GM12878 (cell line): Measurements from ENCODE around the gene OAF. TPM values are rescaled to one million over a fixed set of nuclear protein-coding genes. Genes with fewer than 3 reads are reported as not detected.

Experiments
- ATAC-seq: fragments of 200-7000 bp; cut with Tn5 transposase; 3 replicates; pipeline ENCODE4 v1.9.1; 2020; ENCODE audit warnings: mild to moderate bottlenecking, moderate library complexity
- BruUV-seq: library from RNA; stranded (reverse); fragments of 400-500 nt; replicated peaks from 2 replicates; lab custom pipeline; 2021; lab: Mats Ljungman, UMichigan
- CTCF ChIA-PET: fragments of 300-600 bp; sonication (Branson Sonifier 250); formaldehyde crosslinking; extraction: SDS; loops from one replicate; lab custom pipeline; 2021; ENCODE audit warnings: inconsistent platforms; lab: Yijun Ruan, JAX
- POLR2A ChIA-PET: fragments of 350-600 bp; formaldehyde crosslinking; extraction: SDS; loops from one replicate; lab custom pipeline; 2021; ENCODE audit warnings: inconsistent platforms; lab: Charles Lee
- RAD21 ChIA-PET: fragments of 300-600 bp; sonication (Branson Sonifier 250); formaldehyde crosslinking; loops from one replicate; lab custom pipeline; 2023; ENCODE audit warnings: antibody characterized with exemption; ENCODE audit not compliant: unreplicated experiment; lab: Charles Lee
- SMC1A ChIA-PET: fragments of 300-600 bp; sonication (Branson Sonifier 250); formaldehyde crosslinking; loops from one replicate; lab custom pipeline; 2023; ENCODE audit not compliant: unreplicated experiment, uncharacterized antibody; lab: Charles Lee
- DNase-seq: peaks from one replicate; pipeline ENCODE4 v3.0.0-alpha.2; 2011; ENCODE audit warnings: low read depth, low spot score
- FAIRE-seq: peaks from 3 replicates; lab custom pipeline; 2011; peaks lifted over from hg19 to GRCh38; lab: Jason Lieb, UNC
- H2AFZ ChIP-seq: 2 replicates; pipeline ENCODE4 v1.6.0; 2011; ENCODE audit warnings: low read depth, low read length, control low read depth; ENCODE audit not compliant: control insufficient read depth
- H3K27ac ChIP-seq: 2 replicates; pipeline ENCODE4 v1.5.1; 2011; ENCODE audit warnings: control low read depth; ENCODE audit not compliant: control insufficient read depth, insufficient read depth
- H3K27me3 ChIP-seq, 2 experiments: replicated peaks in 1 of 2; 2 replicates each; pipeline versions ENCODE4 v1.6.0 to v1.6.1; 2011; ENCODE audit warnings: low read length in 1 of 2; ENCODE audit not compliant: control insufficient read depth in 2 of 2, insufficient read depth in 2 of 2
- H3K36me3 ChIP-seq, 2 experiments: 2 replicates each; pipeline ENCODE4 v1.5.1; 2011; ENCODE audit warnings: low read length in 1 of 2; ENCODE audit not compliant: control insufficient read depth in 2 of 2, insufficient read depth in 2 of 2
- H3K4me1 ChIP-seq: 2 replicates; pipeline ENCODE4 v1.6.1; 2011; ENCODE audit warnings: mild to moderate bottlenecking, low read length, moderate library complexity, mixed read lengths; ENCODE audit not compliant: control insufficient read depth, insufficient read depth
- H3K4me2 ChIP-seq: 2 replicates; pipeline ENCODE4 v1.6.0; 2011; ENCODE audit warnings: control low read depth; ENCODE audit not compliant: control insufficient read depth, insufficient read depth
- H3K4me3 ChIP-seq: fragments of 200-600 bp; sonication (generic); 2 replicates; pipeline ENCODE4 v1.5.1; 2016
- H3K79me2 ChIP-seq: 2 replicates; pipeline ENCODE4 v1.6.0; 2011; ENCODE audit warnings: low read length; ENCODE audit not compliant: control insufficient read depth, insufficient read depth
- H3K9ac ChIP-seq: 2 replicates; pipeline ENCODE4 v1.8.0; 2011; ENCODE audit warnings: low read length, control low read depth, mixed read lengths; ENCODE audit not compliant: control insufficient read depth, insufficient read depth
- H3K9me3 ChIP-seq: replicated peaks from 3 replicates; pipeline ENCODE4 v1.5.1; 2011; ENCODE audit warnings: mild to moderate bottlenecking, low read length; ENCODE audit not compliant: control insufficient read depth, insufficient read depth
- H4K20me1 ChIP-seq: 2 replicates; pipeline ENCODE4 v1.6.0; 2011; ENCODE audit not compliant: control insufficient read depth, insufficient read depth
- CUX1 ChIP-seq: IDR thresholded peaks from 2 replicates; pipeline ENCODE4 v1.6.1; 2012; ENCODE audit warnings: improper control_type of control experiment, low read depth, low read length; ENCODE audit not compliant: insufficient replicate concordance
- MYB ChIP-seq: fragments of 150-350 bp; IDR thresholded peaks from 2 replicates; pipeline ENCODE4 v1.6.1; 2014; ENCODE audit warnings: mild to moderate bottlenecking, low read depth, low read length, borderline replicate concordance
- NKRF ChIP-seq: fragments of 450-650 bp; conservative IDR thresholded peaks from 2 replicates; pipeline ENCODE4 v1.6.1; 2017; ENCODE audit warnings: mild to moderate bottlenecking, moderate library complexity
- POLR2A ChIP-seq: IDR thresholded peaks from 2 replicates; pipeline ENCODE4 v1.6.1; 2011; ENCODE audit warnings: low read depth, mild to moderate bottlenecking, low read length
- POU2F2 ChIP-seq: IDR thresholded peaks from 3 replicates; pipeline ENCODE4 v1.6.1; 2011; ENCODE audit warnings: low read depth, mild to moderate bottlenecking, low read length, borderline replicate concordance
- RAD21 ChIP-seq: IDR thresholded peaks from 2 replicates; pipeline ENCODE4 v1.6.1; 2011; ENCODE audit warnings: mild to moderate bottlenecking, low read depth, low read length, moderate library complexity; ENCODE audit not compliant: insufficient read depth
- RB1 ChIP-seq: fragments of 450-650 bp; formaldehyde crosslinking; IDR thresholded peaks from 2 replicates; pipeline ENCODE4 v1.6.1; 2017; ENCODE audit warnings: mild to moderate bottlenecking, borderline replicate concordance
- SMARCA5 ChIP-seq: fragments of 450-650 bp; IDR thresholded peaks from 2 replicates; pipeline ENCODE4 v1.6.1; 2017; ENCODE audit warnings: mild to moderate bottlenecking
- SMC3 ChIP-seq: IDR thresholded peaks from 2 replicates; pipeline ENCODE4 v1.6.1; 2011; ENCODE audit warnings: low read length, improper control_type of control experiment, borderline replicate concordance
- YY1 ChIP-seq: IDR thresholded peaks from 2 replicates; pipeline ENCODE4 v1.6.1; 2011; ENCODE audit warnings: low read depth, mild to moderate bottlenecking, low read length
- WGBS: methylation state at CpG from one replicate; pipeline ENCODE4 v1.1.6; 2016; ENCODE audit warnings: low lambda C conversion rate; ENCODE audit not compliant: insufficient replicate concordance, insufficient coverage; ENCODE audit errors: missing lambda C conversion rate; 5-methylcytosine and 5-hydroxymethylcytosine counted together
- in situ Hi-C: fragments of 300-500 bp; cut with MboI; formaldehyde crosslinking; loops from 9 replicates; pipeline ENCODE4 v1.14.3; 2018; ENCODE audit warnings: mixed read lengths
- intact Hi-C: fragments of 100-400 bp; cut with micrococcal nuclease; formaldehyde crosslinking; loops from one replicate; pipeline ENCODE4 v1.14.2; 2022; ENCODE audit not compliant: unreplicated experiment
- polyA plus RNA-seq, 11 experiments: library from polyadenylated mRNA; depleted of rRNA in 4 of 11; unstranded in 6 of 11; stranded (reverse) in 5 of 11; fragments of >200 nt; fragmentation: Nextera tagmentation in 4 of 11; fragmentation: Illumina TruSeq in 1 of 11; extraction: Ambion mirVana in 4 of 11; extraction: Trizol in 1 of 11; gene quantifications; 1 replicate in 1 of 11; 2 replicates in 10 of 11; pipeline versions ENCODE4 v1.2.1 to v1.2.3, GENCODE V29; 2011 to 2016; ENCODE audit warnings: inconsistent platforms in 2 of 11, missing spikeins in 2 of 11, low read depth in 1 of 11
- total RNA-seq, 4 experiments: library from RNA; depleted of rRNA in 3 of 4; stranded (reverse); fragments of >200 nt in 3 of 4; fragmentation: Illumina TruSeq in 1 of 4; extraction: Trizol in 1 of 4; gene quantifications; 2 replicates each; pipeline versions ENCODE4 v1.2.1 to v1.2.3, GENCODE V29; 2013 to 2021
- TF ChIP-seq, protein P1 (sequence below), 3 experiments: IDR thresholded peaks in 2 of 3; conservative IDR thresholded peaks in 1 of 3; 2 replicates each; pipeline ENCODE4 v1.5.1; 2011; ENCODE audit warnings: low read depth in 3 of 3, low read length in 3 of 3, mild to moderate bottlenecking in 3 of 3, control low read depth in 2 of 3, moderate library complexity in 2 of 3, inconsistent platforms in 1 of 3, mixed read lengths in 1 of 3; ENCODE audit not compliant: control insufficient read depth in 2 of 3, insufficient read depth in 1 of 3; ENCODE audit errors: extremely low read depth in 1 of 3

Gene OAF
- total and polyA plus RNA-seq, 10 of the 15 experiments (the other 5 are each of a cell fraction or from before 2014, with no cell fraction given) = 0.10 to 4.7 (median 1.1) TPM

DNA sequence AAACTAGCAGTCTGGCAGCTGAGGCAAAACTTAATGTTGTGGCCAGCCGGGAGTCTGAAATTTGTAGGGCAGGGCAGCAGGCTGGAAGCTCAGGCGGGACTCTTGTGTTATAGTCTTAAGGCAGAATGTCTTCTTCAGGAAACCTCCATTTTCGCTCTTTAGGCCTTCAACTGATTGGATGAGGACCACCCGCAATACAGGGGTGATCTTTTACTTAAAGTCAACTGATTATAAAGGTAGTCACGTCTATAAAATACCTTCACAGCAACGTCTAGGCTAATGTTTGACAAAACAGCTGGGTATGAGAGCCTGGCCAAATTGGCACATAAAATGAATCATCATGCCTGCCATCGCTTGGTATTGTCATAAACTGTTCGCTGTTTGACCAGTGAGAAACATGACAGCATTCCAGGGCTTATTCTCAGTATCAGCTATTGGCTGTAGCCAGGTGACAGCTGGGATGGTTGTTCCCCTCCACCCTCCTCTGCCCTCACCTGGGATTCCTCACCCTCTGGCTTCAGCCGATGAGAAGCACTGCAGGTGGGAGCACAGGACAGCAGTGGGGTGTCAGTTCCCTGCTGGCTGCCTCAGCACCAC, 22.5 kb downstream of the OAF start (continued):
- no peak for TF ChIP-seq MYB
- TF ChIP-seq NKRF = no peak

DNA sequence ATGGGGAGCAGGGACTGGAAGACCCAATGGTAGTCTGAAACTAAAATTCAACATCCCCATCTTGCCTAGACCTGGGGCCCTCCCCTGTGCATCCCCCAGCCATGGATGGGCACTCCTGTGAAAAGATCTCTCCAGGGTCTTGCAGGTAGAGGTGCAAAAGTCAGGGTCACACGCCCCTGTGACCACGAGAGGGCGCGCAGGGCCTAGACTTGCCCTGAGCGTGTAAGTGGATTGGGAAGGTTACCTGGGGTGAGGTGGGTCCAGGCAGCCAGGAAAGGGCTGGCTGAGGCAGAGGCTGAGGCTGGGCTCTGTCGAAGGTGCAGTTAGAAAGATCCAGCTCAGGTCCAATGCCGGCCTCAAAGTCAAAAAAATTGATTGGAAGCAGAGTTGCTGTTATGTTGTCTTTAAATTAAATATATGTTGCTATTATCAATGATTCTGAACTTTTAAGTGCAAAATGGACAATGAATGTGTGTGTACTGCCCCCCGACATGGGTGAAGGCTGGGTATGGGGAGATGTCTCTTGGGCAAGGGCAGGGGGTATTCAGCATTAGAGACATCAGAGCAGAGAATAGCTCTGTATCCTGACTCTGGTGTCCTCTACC, 24.3 kb downstream of the OAF start:
- H3K36me3 ChIP-seq = no peaks in the 10 kb centered on the region
- H3K9me3 ChIP-seq = no peaks in the 10 kb centered on the region; the same call in 2 of the 3 replicates
- H3K27ac ChIP-seq = no peak overlapping the region
- H4K20me1 ChIP-seq = no peaks in the 10 kb centered on the region
- in situ Hi-C loops (no loop called here), intact Hi-C loops (loop anchor here (1.0 kb wide), 1 partner anchor 68 kb away; no protein-coding TSS in a partner anchor)
- H3K79me2 ChIP-seq = no peaks in the 10 kb centered on the region
- CTCF ChIA-PET = interaction anchor here (0.5 to 18.4 kb wide), 18 partner anchors 10 to 1933 kb away, joined by 3 to 783 read pairs (median 4); no protein-coding TSS in a partner anchor
- DNase-seq (no peak), FAIRE-seq (peak; percentile 99), ATAC-seq (peak; percentile 95)
- SMC1A ChIA-PET = interaction anchor here (1.1 to 11.4 kb wide), 7 partner anchors 13 to 99 kb away, joined by 3 to 372 read pairs (median 8); no protein-coding TSS in a partner anchor
- no peak overlapping the region for H3K9ac ChIP-seq
- RAD21 ChIA-PET = interaction anchor here (0.8 to 13.5 kb wide), 14 partner anchors 9 to 716 kb away, joined by 3 to 348 read pairs (median 4); no protein-coding TSS in a partner anchor
- peaks cover 7 to 8% of the 10 kb centered on the region in 2 experiments for H3K27me3 ChIP-seq
- peaks cover 3% of the 10 kb centered on the region; the same call in 1 of the 2 replicates for H3K4me1 ChIP-seq
- BruUV-seq = no TSS peak
- POLR2A ChIA-PET = interaction anchor here (0.9 to 2.0 kb wide), 4 partner anchors 13 to 68 kb away, joined by 3 to 12 read pairs (median 4); no protein-coding TSS in a partner anchor
- WGBS = 0% methylated on average over 8 of the region's 8 CpGs
- H3K4me3 ChIP-seq = no peak overlapping the region
- no peak overlapping the region for H3K4me2 ChIP-seq
- no peak overlapping the region for H2AFZ ChIP-seq
- TF ChIP-seq RAD21 (peak; percentile 98), SMC3 (peak; percentile 100), CUX1 (no peak), RB1 (no peak), SMARCA5 (peak; percentile 48; the same call in 1 of the 2 replicates), YY1 (peak; percentile 76), POU2F2 (0 out of 3 replicates have a peak, but pooled peaks have one; percentile 10), POLR2A (no peak)
- TF ChIP-seq, protein P1, sequence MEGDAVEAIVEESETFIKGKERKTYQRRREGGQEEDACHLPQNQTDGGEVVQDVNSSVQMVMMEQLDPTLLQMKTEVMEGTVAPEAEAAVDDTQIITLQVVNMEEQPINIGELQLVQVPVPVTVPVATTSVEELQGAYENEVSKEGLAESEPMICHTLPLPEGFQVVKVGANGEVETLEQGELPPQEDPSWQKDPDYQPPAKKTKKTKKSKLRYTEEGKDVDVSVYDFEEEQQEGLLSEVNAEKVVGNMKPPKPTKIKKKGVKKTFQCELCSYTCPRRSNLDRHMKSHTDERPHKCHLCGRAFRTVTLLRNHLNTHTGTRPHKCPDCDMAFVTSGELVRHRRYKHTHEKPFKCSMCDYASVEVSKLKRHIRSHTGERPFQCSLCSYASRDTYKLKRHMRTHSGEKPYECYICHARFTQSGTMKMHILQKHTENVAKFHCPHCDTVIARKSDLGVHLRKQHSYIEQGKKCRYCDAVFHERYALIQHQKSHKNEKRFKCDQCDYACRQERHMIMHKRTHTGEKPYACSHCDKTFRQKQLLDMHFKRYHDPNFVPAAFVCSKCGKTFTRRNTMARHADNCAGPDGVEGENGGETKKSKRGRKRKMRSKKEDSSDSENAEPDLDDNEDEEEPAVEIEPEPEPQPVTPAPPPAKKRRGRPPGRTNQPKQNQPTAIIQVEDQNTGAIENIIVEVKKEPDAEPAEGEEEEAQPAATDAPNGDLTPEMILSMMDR (IDR thresholded peaks at IDR 0.05 in 2 of 3, conservative IDR thresholded peaks at IDR 0.05 in 1 of 3; ENCODE audit: control insufficient read depth in 2 of 3, extremely low read depth in 1 of 3, insufficient read depth in 1 of 3, low read depth in 3 of 3, low read length in 3 of 3) = peak; percentile 89 to 98 (median 95); a peak in 5 of 6 replicates
